DND-41 (cell line): Measurements from ENCODE around the gene GTF2H2C.
"Not testable (repeated sequence)": the region's sequence is repeated elsewhere in the genome, so short reads cannot be mapped to it uniquely, and the experiment has no call there.

ENCODE experiments used
- ATAC-seq: fragments of 200-7000 bp; cut with Tn5 transposase; 3 replicates; pipeline ENCODE4 v1.9.1; 2021; ENCODE audit warnings: low read depth; ENCODE audit not compliant: insufficient read depth
- DNase-seq: peaks from one replicate; pipeline ENCODE4 v3.0.0-alpha.2; 2020
- H2AFZ ChIP-seq: 2 replicates; pipeline ENCODE4 v1.6.0; 2012; ENCODE audit warnings: low read depth, low read length
- H3K27ac ChIP-seq: 2 replicates; pipeline ENCODE4 v1.5.1; 2012; ENCODE audit warnings: low read length, inconsistent platforms
- H3K27me3 ChIP-seq: fragments of 200-600 bp; sonication (generic); 2 replicates; pipeline ENCODE4 v1.6.0; 2012; ENCODE audit warnings: low read length, mild to moderate bottlenecking, inconsistent platforms; ENCODE audit not compliant: insufficient read depth, poor library complexity
- H3K36me3 ChIP-seq: 2 replicates; pipeline ENCODE4 v1.5.1; 2012; ENCODE audit warnings: low read length, inconsistent platforms; ENCODE audit not compliant: insufficient read depth
- H3K4me1 ChIP-seq: 2 replicates; pipeline ENCODE4 v1.5.1; 2012; ENCODE audit warnings: mild to moderate bottlenecking, low read length; ENCODE audit not compliant: insufficient read depth
- H3K4me2 ChIP-seq: 2 replicates; pipeline ENCODE4 v1.6.0; 2012; ENCODE audit warnings: mild to moderate bottlenecking, moderate library complexity, low read length, inconsistent platforms; ENCODE audit not compliant: insufficient read depth
- H3K4me3 ChIP-seq, 2 experiments: fragments of 200-600 bp in 1 of 2; shearing (Covaris generic) in 1 of 2; 2 replicates each; pipeline ENCODE4 v1.5.1; 2012 to 2016; ENCODE audit warnings: inconsistent platforms in 2 of 2, low read length in 2 of 2, mild to moderate bottlenecking in 2 of 2, low read depth in 1 of 2, moderate library complexity in 1 of 2
- H3K79me2 ChIP-seq: 2 replicates; pipeline ENCODE4 v1.6.0; 2012; ENCODE audit warnings: low read length, inconsistent platforms; ENCODE audit not compliant: insufficient read depth
- H3K9ac ChIP-seq: 2 replicates; pipeline ENCODE4 v1.6.0; 2012; ENCODE audit warnings: low read depth, mild to moderate bottlenecking, inconsistent platforms, low read length, moderate library complexity
- H3K9me3 ChIP-seq: 2 replicates; pipeline ENCODE4 v1.5.1; 2012; ENCODE audit warnings: low read length, moderate library complexity, mild to moderate bottlenecking, inconsistent platforms; ENCODE audit not compliant: insufficient read depth, severe bottlenecking
- H4K20me1 ChIP-seq: 2 replicates; pipeline ENCODE4 v1.6.0; 2012; ENCODE audit warnings: low read length; ENCODE audit not compliant: insufficient read depth

GTF2H2C gene

GRCh38 chr5:69542838-69543618 lies 17.0 kb upstream of the GTF2H2C start:
- H3K9me3 ChIP-seq, H2AFZ ChIP-seq, H3K36me3 ChIP-seq, H4K20me1 ChIP-seq, ATAC-seq, H3K27me3 ChIP-seq, H3K27ac ChIP-seq, H3K4me3 ChIP-seq, H3K9ac ChIP-seq, DNase-seq, H3K4me2 ChIP-seq, H3K79me2 ChIP-seq, H3K4me1 ChIP-seq: not testable (repeated sequence)

GRCh38 chr5:69544602-69545001 lies 15.4 kb upstream of the GTF2H2C start:
- not testable (repeated sequence) for H3K27ac ChIP-seq, H2AFZ ChIP-seq, H3K36me3 ChIP-seq, H3K4me2 ChIP-seq, H3K4me1 ChIP-seq, H3K27me3 ChIP-seq, H3K79me2 ChIP-seq, H3K4me3 ChIP-seq, H3K9ac ChIP-seq, DNase-seq, H4K20me1 ChIP-seq, ATAC-seq, H3K9me3 ChIP-seq

GRCh38 chr5:69560587-69561431 lies 818 bp downstream of the GTF2H2C start:
- peak overlapping the region; percentile 73 for H3K4me2 ChIP-seq
- not testable (repeated sequence) for ATAC-seq, H3K27me3 ChIP-seq, H3K4me1 ChIP-seq, H3K9me3 ChIP-seq, H3K36me3 ChIP-seq, H2AFZ ChIP-seq, H4K20me1 ChIP-seq, H3K27ac ChIP-seq
- peak; percentile 5 for DNase-seq
- H3K9ac ChIP-seq = peak overlapping the region; percentile 60
- peaks cover 13% of the 10 kb centered on the region; the same call in 1 of the 2 replicates for H3K79me2 ChIP-seq
- peak overlapping the region in 1 of 2 experiments; percentile 57; a peak in 3 of 4 replicates for H3K4me3 ChIP-seq

GRCh38 chr5:69566172-69566571 lies 6.2 kb downstream of the GTF2H2C start:
- DNase-seq, H4K20me1 ChIP-seq, H3K27me3 ChIP-seq, H3K36me3 ChIP-seq, H3K4me2 ChIP-seq, H3K9ac ChIP-seq, H3K27ac ChIP-seq, H3K4me1 ChIP-seq, H3K9me3 ChIP-seq, ATAC-seq, H3K4me3 ChIP-seq, H3K79me2 ChIP-seq, H2AFZ ChIP-seq: not testable (repeated sequence)

GRCh38 chr5:69568072-69568471 lies 8.1 kb downstream of the GTF2H2C start:
- not testable (repeated sequence) for DNase-seq, H3K4me3 ChIP-seq, H3K9ac ChIP-seq, H3K27me3 ChIP-seq, H3K27ac ChIP-seq, H3K4me2 ChIP-seq, H3K79me2 ChIP-seq, H2AFZ ChIP-seq, H3K4me1 ChIP-seq, H3K9me3 ChIP-seq, H4K20me1 ChIP-seq, ATAC-seq, H3K36me3 ChIP-seq

GRCh38 chr5:69583356-69583755 lies 23.4 kb downstream of the GTF2H2C start:
- DNase-seq, H3K27ac ChIP-seq, H3K36me3 ChIP-seq, H3K4me3 ChIP-seq, H3K4me2 ChIP-seq, H3K9ac ChIP-seq, H3K79me2 ChIP-seq, H3K9me3 ChIP-seq, ATAC-seq, H4K20me1 ChIP-seq, H3K4me1 ChIP-seq, H3K27me3 ChIP-seq, H2AFZ ChIP-seq: not testable (repeated sequence)

- H2AFZ ChIP-seq, H3K4me3 ChIP-seq, H3K4me2 ChIP-seq, ATAC-seq, H3K27me3 ChIP-seq, H3K9me3 ChIP-seq, H4K20me1 ChIP-seq, H3K79me2 ChIP-seq, H3K36me3 ChIP-seq, DNase-seq, H3K27ac ChIP-seq, H3K4me1 ChIP-seq, H3K9ac ChIP-seq: not testable (repeated sequence)
Measured at GRCh38 chr5:69596114-69596840, 36.3 kb downstream of the GTF2H2C start.
